ENCODE data around the gene OGFR. TPM values are rescaled to one million over a fixed set of nuclear protein-coding genes. Genes with fewer than 3 reads are reported as not detected.

The OGFR gene
- total RNA-seq, 4 donors from 2014 or later = 73.3 to 88.3 (median 76.3) TPM

- Histone ChIP-seq H3K27ac (no peak overlapping the region), H3K4me1 (no peaks in the 10 kb centered on the region), H3K36me3 (no peaks in the 10 kb centered on the region), H3K9me3 (no peaks in the 10 kb centered on the region), H3K27me3 (no peaks in the 10 kb centered on the region), H3K4me3 (no peak overlapping the region)
- no peak for DNase-seq
- no peak for TF ChIP-seq CTCF (IDR thresholded peaks at IDR 0.05)
- TF ChIP-seq POLR2A (IDR thresholded peaks at IDR 0.05) = no peak
These were observed 17.3 kb upstream of the OGFR start for GRCh38 chr20:62787321-62787720.

GRCh38 chr20:62787866-62788265 lies 16.8 kb upstream of the OGFR start:
- TF ChIP-seq POLR2A (IDR thresholded peaks at IDR 0.05) = no peak
- TF ChIP-seq CTCF (IDR thresholded peaks at IDR 0.05) = no peak
- Histone ChIP-seq H3K9me3 (no peaks in the 10 kb centered on the region), H3K27me3 (no peaks in the 10 kb centered on the region), H3K4me1 (no peaks in the 10 kb centered on the region), H3K27ac (no peak overlapping the region), H3K36me3 (no peaks in the 10 kb centered on the region), H3K4me3 (no peak overlapping the region)
- no peak for DNase-seq

- Histone ChIP-seq H3K4me3 (no peak overlapping the region), H3K27ac (no peak overlapping the region), H3K36me3 (no peaks in the 10 kb centered on the region), H3K27me3 (no peaks in the 10 kb centered on the region), H3K4me1 (peaks cover 1 to 4% (median 3%) of the 10 kb centered on the region in 4 donors), H3K9me3 (no peaks in the 10 kb centered on the region)
- no peak for TF ChIP-seq CTCF (IDR thresholded peaks at IDR 0.05)
- TF ChIP-seq POLR2A (IDR thresholded peaks at IDR 0.05) = no peak
- no peak for DNase-seq
These were observed 16.0 kb upstream of the OGFR start for GRCh38 chr20:62788607-62789006.

GRCh38 chr20:62790075-62790474 lies 14.6 kb upstream of the OGFR start:
- DNase-seq = no peak
- H3K36me3 ChIP-seq = no peaks in the 10 kb centered on the region
- H3K4me1 ChIP-seq = peaks cover 6 to 10% (median 7%) of the 10 kb centered on the region in 4 donors
- H3K27me3 ChIP-seq = no peaks in the 10 kb centered on the region
- H3K27ac ChIP-seq = no peak overlapping the region
- no peaks in the 10 kb centered on the region for H3K9me3 ChIP-seq
- no peak overlapping the region for H3K4me3 ChIP-seq
- TF ChIP-seq POLR2A (IDR thresholded peaks at IDR 0.05) (no peak), CTCF (IDR thresholded peaks at IDR 0.05) (no peak)

- H3K4me1 ChIP-seq = peaks cover 6 to 10% (median 7%) of the 10 kb centered on the region in 4 donors
- H3K36me3 ChIP-seq = no peaks in the 10 kb centered on the region
- TF ChIP-seq POLR2A (IDR thresholded peaks at IDR 0.05) = no peak
- TF ChIP-seq CTCF (IDR thresholded peaks at IDR 0.05) = peak; percentile 83 to 94 (median 90)
- H3K9me3 ChIP-seq = no peaks in the 10 kb centered on the region
- no peaks in the 10 kb centered on the region for H3K27me3 ChIP-seq
- no peak overlapping the region for H3K4me3 ChIP-seq
- DNase-seq = peak; percentile 64 to 88 (median 78)
- no peak overlapping the region for H3K27ac ChIP-seq
These were observed 13.1 kb upstream of the OGFR start for GRCh38 chr20:62791301-62792181.

Measured in Peyer's patch (tissue), 4 donors.